ENCODE measurements around the gene SLC5A12. TPM values are rescaled to one million over a fixed set of nuclear protein-coding genes. Genes with fewer than 3 reads are reported as not detected.

Gene SLC5A12, protein sequence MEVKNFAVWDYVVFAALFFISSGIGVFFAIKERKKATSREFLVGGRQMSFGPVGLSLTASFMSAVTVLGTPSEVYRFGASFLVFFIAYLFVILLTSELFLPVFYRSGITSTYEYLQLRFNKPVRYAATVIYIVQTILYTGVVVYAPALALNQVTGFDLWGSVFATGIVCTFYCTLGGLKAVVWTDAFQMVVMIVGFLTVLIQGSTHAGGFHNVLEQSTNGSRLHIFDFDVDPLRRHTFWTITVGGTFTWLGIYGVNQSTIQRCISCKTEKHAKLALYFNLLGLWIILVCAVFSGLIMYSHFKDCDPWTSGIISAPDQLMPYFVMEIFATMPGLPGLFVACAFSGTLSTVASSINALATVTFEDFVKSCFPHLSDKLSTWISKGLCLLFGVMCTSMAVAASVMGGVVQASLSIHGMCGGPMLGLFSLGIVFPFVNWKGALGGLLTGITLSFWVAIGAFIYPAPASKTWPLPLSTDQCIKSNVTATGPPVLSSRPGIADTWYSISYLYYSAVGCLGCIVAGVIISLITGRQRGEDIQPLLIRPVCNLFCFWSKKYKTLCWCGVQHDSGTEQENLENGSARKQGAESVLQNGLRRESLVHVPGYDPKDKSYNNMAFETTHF
- total RNA-seq (not detected), polyA plus RNA-seq (not detected)

DNA sequence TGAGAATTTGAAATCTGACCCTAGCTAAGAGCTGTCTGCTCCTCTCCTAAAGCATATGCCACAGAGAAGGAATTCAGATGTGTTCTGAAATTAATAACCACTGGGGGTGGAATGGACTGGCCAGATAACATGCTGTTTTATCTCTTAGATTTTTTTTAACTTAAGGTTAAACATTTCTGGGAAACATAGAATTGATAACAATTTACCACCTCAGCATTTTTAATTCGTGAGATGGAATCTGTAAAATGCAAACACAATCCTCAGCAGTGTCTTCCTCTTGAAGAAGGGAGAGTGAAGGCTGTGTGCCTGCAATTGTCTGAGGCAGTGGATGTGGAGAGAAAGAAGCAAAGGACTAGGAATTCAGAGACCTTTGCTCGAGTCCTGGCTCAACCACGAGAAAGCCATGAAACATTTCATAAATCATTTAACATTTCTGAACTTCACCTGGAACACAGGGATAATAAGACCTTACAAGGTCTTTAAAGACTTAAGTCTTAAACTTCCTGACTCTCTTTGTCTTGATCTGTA, at the start of gene SLC5A12:
Gene SLC5A12 (minus strand): TSS at position 113 of the 528 bp plus-strand sequence. CDS start 346 bp downstream, outside the sequence.
- H3K4me3 Mint-ChIP-seq, result peak within 1 kb of the TSS in 1 of 7 donors; percentile 36
- ChIA-PET CTCF (no interaction called here), POLR2A (no interaction called here)
- Histone ChIP-seq H3K4me3 (ENCODE audit: low read length) (no peak within 1 kb of the TSS), H3K36me3 (ENCODE audit: insufficient read depth, low read length) (no peaks in the 10 kb centered on the region), H3K9me3 (ENCODE audit: low read length) (no peaks in the 10 kb centered on the region), H3K4me1 (ENCODE audit: insufficient read depth, low read length) (no peaks in the 10 kb centered on the region), H3K27ac (ENCODE audit: low read depth, low read length) (no peak within 1 kb of the TSS), H3K27me3 (ENCODE audit: insufficient read depth, low read length, poor library complexity, severe bottlenecking) (no peaks in the 10 kb centered on the region)
- no peak within 1 kb of the TSS for H3K27ac Mint-ChIP-seq
- no peaks in the 10 kb centered on the region for H3K4me1 Mint-ChIP-seq
- DNase-seq, result no peak
- no peaks in the 10 kb centered on the region for H3K36me3 Mint-ChIP-seq
- peaks cover 0 to 16% (median 7%) of the 10 kb centered on the region in 5 donors for H3K9me3 Mint-ChIP-seq
- peaks cover 0 to 1% of the 10 kb centered on the region in 2 donors for H3K27me3 Mint-ChIP-seq

DNA sequence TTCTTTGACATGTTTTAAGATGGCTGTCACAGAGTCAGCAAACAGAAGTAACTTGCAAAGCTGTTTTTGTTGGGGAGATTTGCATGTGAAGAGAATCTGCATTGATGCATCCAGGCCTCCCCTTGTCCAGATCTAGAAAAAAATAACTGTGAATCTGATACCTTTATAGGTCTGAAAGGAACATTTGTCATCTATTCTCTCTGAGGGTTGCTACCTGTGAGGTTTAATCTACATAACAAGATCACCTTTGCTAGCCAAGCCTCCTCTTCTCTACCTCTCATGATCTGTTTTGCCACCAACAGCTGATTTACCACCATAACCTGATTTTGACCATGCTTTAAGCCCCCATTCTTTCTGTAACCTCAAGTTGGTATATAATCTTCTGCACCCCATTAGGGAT, 47.2 kb upstream of the SLC5A12 start:
- Histone ChIP-seq H3K4me1 (ENCODE audit: insufficient read depth, low read length) (no peaks in the 10 kb centered on the region), H3K36me3 (ENCODE audit: insufficient read depth, low read length) (no peaks in the 10 kb centered on the region), H3K4me3 (ENCODE audit: low read length) (no peak overlapping the region), H3K27me3 (ENCODE audit: insufficient read depth, low read length, poor library complexity, severe bottlenecking) (no peaks in the 10 kb centered on the region), H3K27ac (ENCODE audit: low read depth, low read length) (no peak overlapping the region), H3K9me3 (ENCODE audit: low read length) (no peaks in the 10 kb centered on the region)
- Mint-ChIP-seq H3K9me3 (peaks cover 0 to 8% (median 5%) of the 10 kb centered on the region in 5 donors), H3K4me3 (no peak overlapping the region), H3K27ac (no peak overlapping the region), H3K4me1 (no peaks in the 10 kb centered on the region), H3K27me3 (no peaks in the 10 kb centered on the region), H3K36me3 (no peaks in the 10 kb centered on the region)
- DNase-seq, result no peak
- ChIA-PET CTCF (no interaction called here), POLR2A (no interaction called here)

DNA sequence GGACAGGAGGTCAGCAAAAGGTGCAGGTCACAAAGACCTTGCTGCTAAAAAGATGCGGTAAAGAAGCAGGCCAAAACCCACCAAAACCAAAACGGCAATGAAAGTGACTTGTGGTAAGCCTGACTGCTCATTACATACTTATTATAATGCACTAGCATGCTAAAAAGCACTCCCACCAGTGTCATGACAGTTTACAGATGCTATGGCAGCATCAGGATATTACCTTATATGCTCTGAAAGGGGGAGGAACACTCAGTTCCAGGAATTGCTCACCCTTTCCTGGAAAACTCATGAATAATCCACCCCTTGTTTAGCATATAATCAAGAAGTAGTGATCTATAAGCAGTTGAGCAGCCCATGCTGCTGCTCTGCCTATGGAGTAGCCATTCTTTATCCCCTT, 45.2 kb upstream of the SLC5A12 start:
- Histone ChIP-seq H3K36me3 (ENCODE audit: insufficient read depth, low read length) (no peaks in the 10 kb centered on the region), H3K4me3 (ENCODE audit: low read length) (no peak overlapping the region), H3K4me1 (ENCODE audit: insufficient read depth, low read length) (no peaks in the 10 kb centered on the region), H3K27me3 (ENCODE audit: insufficient read depth, low read length, poor library complexity, severe bottlenecking) (no peaks in the 10 kb centered on the region), H3K27ac (ENCODE audit: low read depth, low read length) (no peak overlapping the region), H3K9me3 (ENCODE audit: low read length) (no peaks in the 10 kb centered on the region)
- H3K4me3 Mint-ChIP-seq, result no peak overlapping the region
- H3K27ac Mint-ChIP-seq, result no peak overlapping the region
- no peaks in the 10 kb centered on the region for H3K4me1 Mint-ChIP-seq
- no peaks in the 10 kb centered on the region for H3K27me3 Mint-ChIP-seq
- ChIA-PET POLR2A (no interaction called here), CTCF (no interaction called here)
- no peak for DNase-seq
- H3K9me3 Mint-ChIP-seq, result peaks cover 0 to 11% (median 4%) of the 10 kb centered on the region in 5 donors
- no peaks in the 10 kb centered on the region for H3K36me3 Mint-ChIP-seq

DNA sequence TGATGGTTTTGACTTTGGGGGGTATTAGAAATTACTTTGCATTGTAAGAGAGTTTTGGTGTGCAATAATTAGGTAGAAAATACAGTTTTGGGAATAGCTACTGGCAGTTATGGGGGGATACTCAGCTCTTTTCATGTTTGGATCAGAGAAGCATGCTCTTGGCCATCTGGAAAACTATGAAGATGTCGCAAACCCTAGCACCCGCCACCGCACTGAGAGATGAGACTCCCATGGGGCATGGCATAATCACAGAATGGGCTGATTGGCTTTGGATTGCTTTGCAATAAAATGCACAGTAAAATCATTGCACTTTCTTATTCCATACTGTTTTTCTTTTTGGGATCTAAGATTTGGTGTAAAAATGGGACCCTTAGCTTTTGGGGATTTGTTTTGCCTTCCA, 43.5 kb upstream of the SLC5A12 start:
- CTCF ChIA-PET, result no interaction called here
- Mint-ChIP-seq H3K27ac (no peak overlapping the region), H3K4me1 (no peaks in the 10 kb centered on the region), H3K36me3 (no peaks in the 10 kb centered on the region), H3K27me3 (no peaks in the 10 kb centered on the region), H3K9me3 (peaks cover 0 to 11% (median 5%) of the 10 kb centered on the region in 5 donors), H3K4me3 (no peak overlapping the region)
- Histone ChIP-seq H3K36me3 (ENCODE audit: insufficient read depth, low read length) (no peaks in the 10 kb centered on the region), H3K27ac (ENCODE audit: low read depth, low read length) (no peak overlapping the region), H3K4me1 (ENCODE audit: insufficient read depth, low read length) (no peaks in the 10 kb centered on the region), H3K27me3 (ENCODE audit: insufficient read depth, low read length, poor library complexity, severe bottlenecking) (no peaks in the 10 kb centered on the region), H3K4me3 (ENCODE audit: low read length) (no peak overlapping the region), H3K9me3 (ENCODE audit: low read length) (no peaks in the 10 kb centered on the region)
- no peak for DNase-seq
- POLR2A ChIA-PET, result no interaction called here

DNA sequence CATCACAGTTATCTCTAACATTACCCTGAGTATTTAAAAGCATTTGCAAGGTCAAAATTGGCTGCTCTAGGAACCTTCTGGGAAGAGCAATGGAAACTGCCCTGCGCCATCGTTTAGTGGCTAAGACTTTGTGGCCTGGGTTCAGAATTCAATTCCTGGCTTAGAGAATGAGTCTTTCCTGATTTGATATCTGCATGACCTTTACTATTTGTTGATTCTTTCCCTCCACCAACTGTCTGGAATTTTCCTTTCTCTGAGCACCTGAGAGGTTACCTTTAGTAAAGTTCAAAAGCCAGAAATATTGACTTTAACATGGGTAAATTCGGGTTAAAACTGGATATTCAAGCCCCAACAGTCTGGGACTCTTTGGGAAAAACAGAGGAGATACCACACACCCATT, 43.0 kb upstream of the SLC5A12 start:
- Mint-ChIP-seq H3K4me3 (no peak overlapping the region), H3K36me3 (no peaks in the 10 kb centered on the region), H3K27ac (no peak overlapping the region), H3K27me3 (no peaks in the 10 kb centered on the region), H3K4me1 (no peaks in the 10 kb centered on the region), H3K9me3 (peaks cover 0 to 11% (median 5%) of the 10 kb centered on the region in 5 donors)
- Histone ChIP-seq H3K27me3 (ENCODE audit: insufficient read depth, low read length, poor library complexity, severe bottlenecking) (no peaks in the 10 kb centered on the region), H3K36me3 (ENCODE audit: insufficient read depth, low read length) (no peaks in the 10 kb centered on the region), H3K27ac (ENCODE audit: low read depth, low read length) (no peak overlapping the region), H3K9me3 (ENCODE audit: low read length) (no peaks in the 10 kb centered on the region), H3K4me3 (ENCODE audit: low read length) (no peak overlapping the region), H3K4me1 (ENCODE audit: insufficient read depth, low read length) (no peaks in the 10 kb centered on the region)
- DNase-seq, result no peak
- POLR2A ChIA-PET, result no interaction called here
- CTCF ChIA-PET, result no interaction called here

DNA sequence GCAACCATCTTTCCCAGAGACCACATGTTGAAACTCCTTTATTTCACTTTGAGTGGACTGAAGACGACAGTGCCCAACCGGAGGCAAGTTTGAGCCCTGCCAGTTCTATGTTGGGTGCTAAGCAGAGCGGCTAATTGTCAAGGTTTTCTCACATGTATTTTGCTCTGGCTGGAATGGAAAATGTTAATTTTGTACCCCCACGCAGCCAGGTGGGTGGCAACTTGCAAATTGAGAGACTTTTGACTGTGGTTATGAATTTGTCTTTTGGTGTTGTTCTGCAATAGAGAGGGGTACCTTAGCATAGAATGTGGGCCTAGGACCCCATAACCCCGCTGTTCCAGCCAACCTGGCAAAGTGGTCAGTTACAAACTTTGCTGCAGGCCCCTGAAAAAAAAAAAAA, 42.5 kb upstream of the SLC5A12 start:
- H3K4me3 ChIP-seq (ENCODE audit: low read length), result no peak overlapping the region
- no peaks in the 10 kb centered on the region for H3K9me3 ChIP-seq (ENCODE audit: low read length)
- ChIA-PET CTCF (no interaction called here), POLR2A (no interaction called here)
- Mint-ChIP-seq H3K27ac (no peak overlapping the region), H3K27me3 (no peaks in the 10 kb centered on the region), H3K4me1 (no peaks in the 10 kb centered on the region), H3K36me3 (no peaks in the 10 kb centered on the region), H3K9me3 (peaks cover 0 to 11% (median 5%) of the 10 kb centered on the region in 5 donors), H3K4me3 (no peak overlapping the region)
- no peaks in the 10 kb centered on the region for H3K4me1 ChIP-seq (ENCODE audit: insufficient read depth, low read length)
- no peak overlapping the region for H3K27ac ChIP-seq (ENCODE audit: low read depth, low read length)
- no peaks in the 10 kb centered on the region for H3K36me3 ChIP-seq (ENCODE audit: insufficient read depth, low read length)
- no peak for DNase-seq
- H3K27me3 ChIP-seq (ENCODE audit: insufficient read depth, low read length, poor library complexity, severe bottlenecking), result no peaks in the 10 kb centered on the region

DNA sequence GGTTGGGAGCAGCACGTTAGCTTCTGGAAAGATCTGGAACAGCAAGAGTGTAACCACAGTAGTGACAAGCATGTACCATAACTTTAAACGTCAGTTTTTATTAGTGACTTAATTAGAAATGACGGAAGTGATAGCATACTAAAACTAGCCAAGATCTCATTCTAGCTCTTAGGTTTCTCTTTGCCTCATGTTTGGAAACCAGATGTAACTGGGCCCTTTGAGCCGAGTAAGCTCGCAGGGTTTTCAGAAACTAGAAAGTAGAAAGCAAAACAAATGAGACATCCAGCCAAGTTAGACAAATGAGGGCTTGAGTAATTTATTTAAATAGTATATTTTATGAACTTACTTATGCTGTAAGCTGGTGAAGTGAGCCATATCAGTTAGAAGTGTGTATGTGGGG, 40.2 kb upstream of the SLC5A12 start:
- Histone ChIP-seq H3K9me3 (ENCODE audit: low read length) (no peaks in the 10 kb centered on the region), H3K27me3 (ENCODE audit: insufficient read depth, low read length, poor library complexity, severe bottlenecking) (no peaks in the 10 kb centered on the region), H3K27ac (ENCODE audit: low read depth, low read length) (no peak overlapping the region), H3K36me3 (ENCODE audit: insufficient read depth, low read length) (no peaks in the 10 kb centered on the region), H3K4me1 (ENCODE audit: insufficient read depth, low read length) (no peaks in the 10 kb centered on the region), H3K4me3 (ENCODE audit: low read length) (no peak overlapping the region)
- H3K9me3 Mint-ChIP-seq, result peaks cover 0 to 21% (median 5%) of the 10 kb centered on the region in 5 donors
- H3K27ac Mint-ChIP-seq, result no peak overlapping the region
- H3K27me3 Mint-ChIP-seq, result no peaks in the 10 kb centered on the region
- ChIA-PET CTCF (no interaction called here), POLR2A (no interaction called here)
- no peaks in the 10 kb centered on the region for H3K36me3 Mint-ChIP-seq
- no peaks in the 10 kb centered on the region for H3K4me1 Mint-ChIP-seq
- DNase-seq, result no peak
- H3K4me3 Mint-ChIP-seq, result no peak overlapping the region

DNA sequence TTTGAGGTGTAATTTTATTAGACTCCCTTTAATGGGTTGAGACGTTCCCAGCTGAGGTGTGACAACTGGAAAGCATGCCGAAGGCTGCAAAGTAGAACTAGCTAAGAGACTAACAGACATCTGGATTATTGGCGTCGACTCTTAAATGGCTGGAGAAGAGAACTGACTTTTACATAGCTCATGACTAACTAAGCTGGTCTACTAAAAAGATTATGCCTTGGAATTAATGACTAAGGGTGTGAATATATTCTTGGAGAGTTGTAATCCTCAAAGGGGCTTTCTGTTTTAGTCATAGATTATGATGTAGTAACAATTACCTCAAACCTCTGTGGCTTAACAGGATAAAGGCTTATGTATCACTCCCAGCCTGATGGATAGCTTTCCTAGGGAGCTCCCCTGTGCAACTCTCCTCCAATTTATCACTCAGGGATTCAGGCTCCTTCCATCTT, 39.5 kb upstream of the SLC5A12 start:
- H3K9me3 ChIP-seq (ENCODE audit: low read length), result no peaks in the 10 kb centered on the region
- Mint-ChIP-seq H3K9me3 (peaks cover 0 to 26% (median 2%) of the 10 kb centered on the region in 5 donors), H3K27me3 (no peaks in the 10 kb centered on the region), H3K36me3 (no peaks in the 10 kb centered on the region), H3K4me1 (no peaks in the 10 kb centered on the region), H3K27ac (no peak overlapping the region), H3K4me3 (no peak overlapping the region)
- no peaks in the 10 kb centered on the region for H3K27me3 ChIP-seq (ENCODE audit: insufficient read depth, low read length, poor library complexity, severe bottlenecking)
- no peak overlapping the region for H3K27ac ChIP-seq (ENCODE audit: low read depth, low read length)
- H3K36me3 ChIP-seq (ENCODE audit: insufficient read depth, low read length), result no peaks in the 10 kb centered on the region
- no peak overlapping the region for H3K4me3 ChIP-seq (ENCODE audit: low read length)
- CTCF ChIA-PET, result no interaction called here
- H3K4me1 ChIP-seq (ENCODE audit: insufficient read depth, low read length), result no peaks in the 10 kb centered on the region
- POLR2A ChIA-PET, result no interaction called here
- no peak for DNase-seq
